Fibroblast of villous mesenchyme (primary cell): ENCODE results near the gene TP53I3. TPM values are rescaled to one million over a fixed set of nuclear protein-coding genes. Genes with fewer than 3 reads are reported as not detected.
"Not testable (repeated sequence)": the region's sequence is repeated elsewhere in the genome, so short reads cannot be mapped to it uniquely, and the experiment has no call there.

Experiments
- DNase-seq: peaks from one replicate; pipeline ENCODE4 v3.0.0-alpha.2; 2010; ENCODE audit warnings: low read depth
- H3K4me3 ChIP-seq: 2 replicates; pipeline ENCODE4 v1.5.1; 2011; ENCODE audit warnings: low read depth, mild to moderate bottlenecking, low read length
- small RNA-seq: library from RNA; depleted of rRNA; stranded (forward); fragments of <200 nt; gene quantifications from one replicate; pipeline ENCODE3, GENCODE V24; 2012
- total RNA-seq: library from RNA; depleted of rRNA; stranded (reverse); fragments of >200 nt; gene quantifications from 2 replicates; pipeline ENCODE4 v1.2.3, GENCODE V29; 2012
- TF ChIP-seq, protein P1 (sequence below): IDR thresholded peaks from 2 replicates; pipeline ENCODE4 v1.5.1; 2012; ENCODE audit warnings: low read depth, mild to moderate bottlenecking, low read length; ENCODE audit not compliant: insufficient read depth

The TP53I3 gene
- total RNA-seq, 1 donor = 66.9 TPM

DNA sequence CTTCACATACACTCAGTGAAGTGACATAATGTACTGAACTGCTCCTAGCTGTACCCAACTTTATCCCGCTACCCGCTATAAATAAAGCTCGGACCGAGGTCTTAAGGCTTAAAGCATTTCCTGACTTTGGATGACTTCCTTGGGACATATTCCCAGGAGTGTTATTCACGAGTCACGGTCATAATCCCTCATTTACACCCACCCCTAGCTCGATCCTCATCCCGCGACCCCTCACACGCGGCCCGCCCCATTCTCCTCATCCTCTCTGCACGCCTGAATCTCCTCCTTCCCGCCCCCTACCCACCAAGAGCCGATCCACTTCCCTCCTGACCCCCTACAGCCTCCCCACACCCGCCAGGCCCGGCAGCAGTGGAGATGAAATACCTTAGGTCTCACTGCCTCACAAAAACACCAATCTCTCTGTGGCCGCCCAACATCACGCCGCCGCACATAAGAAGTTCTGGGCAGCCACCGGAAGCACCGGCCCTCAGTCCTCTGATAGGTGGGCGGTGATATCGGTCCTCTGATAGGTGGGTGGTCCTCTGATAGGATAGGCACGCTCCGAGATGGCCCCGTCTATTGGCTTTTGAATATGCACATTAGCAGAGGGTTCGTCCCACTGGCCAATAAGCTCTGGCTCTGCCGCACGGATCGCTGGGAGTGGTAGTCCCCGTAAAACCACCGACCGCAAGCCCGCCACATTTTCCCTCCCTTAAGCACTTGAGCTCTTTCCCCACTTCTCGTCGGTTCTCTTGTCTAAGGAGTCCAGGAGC is 37.5 kb downstream of the TP53I3 start, which contains the start of gene WDCP:
Gene WDCP, minus strand, starts transcription at position 462 of the 773 bp plus-strand sequence. CDS start 7,897 bp downstream, outside the sequence.
- TF ChIP-seq, protein P1, sequence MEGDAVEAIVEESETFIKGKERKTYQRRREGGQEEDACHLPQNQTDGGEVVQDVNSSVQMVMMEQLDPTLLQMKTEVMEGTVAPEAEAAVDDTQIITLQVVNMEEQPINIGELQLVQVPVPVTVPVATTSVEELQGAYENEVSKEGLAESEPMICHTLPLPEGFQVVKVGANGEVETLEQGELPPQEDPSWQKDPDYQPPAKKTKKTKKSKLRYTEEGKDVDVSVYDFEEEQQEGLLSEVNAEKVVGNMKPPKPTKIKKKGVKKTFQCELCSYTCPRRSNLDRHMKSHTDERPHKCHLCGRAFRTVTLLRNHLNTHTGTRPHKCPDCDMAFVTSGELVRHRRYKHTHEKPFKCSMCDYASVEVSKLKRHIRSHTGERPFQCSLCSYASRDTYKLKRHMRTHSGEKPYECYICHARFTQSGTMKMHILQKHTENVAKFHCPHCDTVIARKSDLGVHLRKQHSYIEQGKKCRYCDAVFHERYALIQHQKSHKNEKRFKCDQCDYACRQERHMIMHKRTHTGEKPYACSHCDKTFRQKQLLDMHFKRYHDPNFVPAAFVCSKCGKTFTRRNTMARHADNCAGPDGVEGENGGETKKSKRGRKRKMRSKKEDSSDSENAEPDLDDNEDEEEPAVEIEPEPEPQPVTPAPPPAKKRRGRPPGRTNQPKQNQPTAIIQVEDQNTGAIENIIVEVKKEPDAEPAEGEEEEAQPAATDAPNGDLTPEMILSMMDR = no peak
- peak; percentile 99 for DNase-seq
- peak within 1 kb of the TSS; percentile 81 for H3K4me3 ChIP-seq

DNA sequence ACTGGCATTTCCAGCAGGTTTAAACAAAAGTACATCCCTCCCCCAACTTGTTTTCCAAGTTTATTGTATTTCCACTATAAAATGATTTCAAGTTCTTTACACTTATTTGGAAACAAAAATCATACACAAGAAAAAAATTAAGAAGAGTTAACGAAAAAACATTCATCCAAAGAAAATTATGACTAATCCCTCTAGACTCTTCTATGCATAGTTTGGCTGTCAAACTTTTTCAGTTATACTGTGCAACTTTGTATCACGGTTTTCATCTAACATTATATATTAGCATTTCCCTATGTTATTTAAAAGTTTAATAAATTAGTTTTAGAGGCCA is 38.1 kb downstream of the TP53I3 start:
- TF ChIP-seq, protein P1 = no peak
- DNase-seq = no peak
- H3K4me3 ChIP-seq = peak overlapping the region; percentile 81

DNA sequence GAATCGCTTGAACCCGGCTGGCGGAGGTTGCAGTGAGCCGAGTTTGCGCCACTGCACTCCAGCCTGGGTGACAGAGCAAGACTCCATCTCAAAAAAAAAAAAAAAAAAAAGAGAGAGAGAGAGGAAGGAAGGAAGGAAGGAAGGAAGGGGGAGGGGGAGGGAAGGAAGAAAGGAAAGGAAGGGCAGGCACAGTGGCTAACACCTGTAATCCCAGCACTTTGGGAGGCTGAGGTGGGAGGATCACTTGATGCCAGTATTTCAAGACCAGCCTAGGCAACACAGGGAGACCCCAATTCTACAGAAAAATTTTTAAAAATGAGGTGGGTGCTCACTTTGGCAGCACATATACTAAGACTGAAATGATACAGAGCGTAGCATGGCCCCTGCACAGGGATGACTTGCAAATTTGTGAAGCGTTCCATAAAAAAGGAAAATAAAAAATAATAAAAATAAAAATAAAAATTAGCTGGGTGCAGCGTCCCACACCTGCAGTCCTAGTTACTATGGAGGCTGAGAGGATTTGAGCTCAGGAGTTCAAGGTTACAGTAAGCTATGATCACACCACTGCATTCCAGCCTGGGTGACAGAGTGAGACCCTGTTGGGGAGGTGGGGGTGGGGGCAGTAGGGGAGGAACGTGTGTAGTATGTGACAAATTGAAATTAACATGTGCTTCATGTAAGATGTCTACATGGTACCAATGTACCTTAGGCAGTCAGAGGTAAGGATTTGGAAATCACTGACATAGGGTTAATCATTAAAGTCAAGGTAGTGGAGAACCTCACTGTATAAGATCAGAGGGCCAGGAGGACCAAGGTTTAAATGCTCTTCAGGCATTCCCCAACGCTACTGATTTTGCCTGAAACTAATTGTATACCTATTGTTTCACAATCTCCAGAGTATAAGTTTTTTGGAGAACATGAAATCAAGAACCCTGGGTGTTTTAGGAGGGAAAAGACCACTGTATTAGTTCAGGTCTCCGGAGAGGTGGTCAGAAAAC is 38.8 kb downstream of the TP53I3 start:
- peak overlapping the region; percentile 81 for H3K4me3 ChIP-seq
- TF ChIP-seq, protein P1 = no peak
- DNase-seq = no peak

DNA sequence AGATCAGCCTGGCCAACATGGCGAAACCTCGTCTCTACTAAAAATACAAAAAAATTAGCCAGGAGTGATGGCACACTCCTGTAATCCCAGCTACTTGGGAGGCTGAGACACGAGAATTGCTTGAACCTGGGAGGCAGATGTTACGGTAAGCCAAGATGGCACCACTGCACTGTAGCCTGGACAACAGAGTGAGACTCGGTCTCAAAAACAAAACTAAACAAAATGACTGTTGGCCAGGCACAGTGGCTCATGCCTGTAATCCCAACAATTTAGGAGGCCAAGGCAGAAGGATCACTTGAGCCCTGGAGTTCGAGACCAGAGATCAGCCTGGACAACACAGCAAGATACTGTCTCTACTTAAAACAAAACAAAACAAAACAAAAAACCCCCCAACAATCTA is 41.5 kb downstream of the TP53I3 start:
- H3K4me3 ChIP-seq = not testable (repeated sequence)

DNA sequence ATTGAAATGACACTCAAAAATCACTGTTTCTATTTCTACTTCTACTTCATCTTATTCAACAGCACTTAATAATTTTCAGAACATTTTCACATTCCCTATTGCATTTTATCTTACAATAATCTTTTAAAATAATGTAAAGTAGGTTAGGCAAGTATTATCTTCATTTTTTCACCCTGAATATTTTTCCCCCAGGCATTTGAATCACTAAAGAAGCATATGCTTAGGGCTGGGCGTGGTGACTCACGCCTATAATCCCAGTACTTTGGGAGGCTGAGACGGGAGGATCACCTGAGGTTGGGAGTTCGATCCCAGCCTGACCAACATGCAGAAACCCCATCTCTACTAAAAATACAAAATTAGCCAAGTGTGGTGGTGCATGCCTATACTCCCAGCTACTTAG is 44.1 kb downstream of the TP53I3 start:
- DNase-seq = no peak
- TF ChIP-seq, protein P1 = no peak
- no peak overlapping the region for H3K4me3 ChIP-seq

More for the DNA sequence above, 41.5 kb downstream of the TP53I3 start:
- not testable (repeated sequence) for DNase-seq

DNA sequence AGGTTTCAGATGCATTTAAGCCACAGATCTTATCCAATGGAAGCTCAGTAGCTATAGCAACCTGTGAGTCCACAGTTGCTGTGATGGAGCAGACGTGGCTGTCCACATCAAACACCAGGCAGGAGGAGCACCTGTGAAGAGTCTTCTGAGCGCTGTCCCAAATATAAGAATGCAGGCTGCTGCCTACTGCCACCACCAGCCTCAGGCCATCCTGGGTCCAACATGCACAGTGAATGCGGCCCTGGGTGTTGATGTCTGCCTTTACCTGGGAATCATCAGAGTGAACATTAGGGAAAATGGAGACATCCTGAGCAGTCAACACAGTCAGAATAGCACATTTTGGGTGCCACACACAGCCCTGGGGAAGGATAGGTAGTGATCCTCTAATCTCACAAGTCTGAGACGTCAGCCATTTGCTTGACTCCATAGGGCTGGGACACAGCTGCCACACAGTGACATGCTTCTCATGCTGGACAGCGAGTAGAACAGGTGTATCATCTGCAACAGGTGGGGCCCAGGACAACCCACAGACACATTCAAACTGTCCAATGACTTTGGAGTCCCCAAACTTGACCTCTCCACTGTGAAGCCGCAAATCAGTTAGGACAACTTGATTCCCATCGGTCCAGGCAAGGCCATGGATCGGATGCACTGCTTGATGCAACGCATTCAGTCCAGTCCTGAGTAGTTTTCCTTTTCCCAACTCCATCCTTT is 45.7 kb downstream of the TP53I3 start:
- TF ChIP-seq, protein P1 = no peak
- DNase-seq = no peak
- H3K4me3 ChIP-seq = no peak overlapping the region

Small RNA genes within 50 kb of the gene (small RNA-seq; reads per million reads assigned to genes)
- not detected for gene RNU6-370P

Other genes starting within 250 kb of the TP53I3 start
- gene ATAD2B, start 157.7 kb downstream of the TP53I3 start, total RNA-seq = 12.9 and 16.0 TPM in 2 replicates
- 9.3 and 18.1 TPM in 2 replicates for gene UBXN2A, start 144.4 kb downstream of the TP53I3 start, total RNA-seq
- gene MFSD2B, start 74.7 kb downstream of the TP53I3 start, total RNA-seq = under 0.01 and 0.32 TPM in 2 replicates
- gene WDCP, start 37.4 kb downstream of the TP53I3 start, total RNA-seq = 7.7 and 14.7 TPM in 2 replicates
- 6.0 and 9.3 TPM in 2 replicates for gene FKBP1B, start 35.1 kb downstream of the TP53I3 start, total RNA-seq
- gene SF3B6, start 8.5 kb downstream of the TP53I3 start, total RNA-seq = 112 and 146 TPM in 2 replicates
- 0.43 and 0.64 TPM in 2 replicates for gene PFN4, start 38.5 kb upstream of the TP53I3 start, total RNA-seq
- gene FAM228B, start 38.6 kb upstream of the TP53I3 start, total RNA-seq = 8.1 and 14.2 TPM in 2 replicates
- gene FAM228A, start 90.2 kb upstream of the TP53I3 start, total RNA-seq = 0.43 and 0.64 TPM in 2 replicates